Uterus (tissue), 4 donors: ENCODE data around the gene WNT16. TPM values are rescaled to one million over a fixed set of nuclear protein-coding genes. Genes with fewer than 3 reads are reported as not detected.

Experiments used
- DNase-seq, 2 donors: peaks; one replicate each; pipeline ENCODE4 v3.0.0-alpha.2; 2019 to 2020
- H3K27ac ChIP-seq, 2 donors: fragments of 200-600 bp; sonication (generic); 1 replicate in 1 of 2; 2 replicates in 1 of 2; pipeline ENCODE4 v1.5.1; 2016 to 2018
- H3K27me3 ChIP-seq, 2 donors: fragments of 200-600 bp; sonication (generic); one replicate each; pipeline ENCODE4 v1.5.1; 2018 to 2019; ENCODE audit warnings: control low read depth in 1 of 2
- H3K36me3 ChIP-seq, 2 donors: fragments of 200-600 bp; sonication (generic); one replicate each; pipeline ENCODE4 v1.5.1; 2019; ENCODE audit warnings: control low read depth in 1 of 2
- H3K4me1 ChIP-seq, 2 donors: fragments of 200-600 bp; sonication (generic); one replicate each; pipeline ENCODE4 v1.5.1; 2018 to 2019; ENCODE audit warnings: control low read depth in 1 of 2
- H3K4me3 ChIP-seq, 2 donors: fragments of 200-600 bp; sonication (generic); 1 replicate in 1 of 2; 2 replicates in 1 of 2; pipeline ENCODE4 v1.5.1; 2018 to 2019; ENCODE audit warnings: mild to moderate bottlenecking in 1 of 2
- H3K9me3 ChIP-seq, 2 donors: fragments of 200-600 bp; sonication (generic); one replicate each; pipeline ENCODE4 v1.5.1; 2019; ENCODE audit warnings: control low read depth in 1 of 2
- POLR2A ChIP-seq, 2 donors: fragments of 450-650 bp; IDR thresholded peaks; one replicate each; pipeline ENCODE4 v1.6.1; 2016; ENCODE audit warnings: antibody characterized with exemption in 2 of 2, mild to moderate bottlenecking in 1 of 2, moderate library complexity in 1 of 2
- intact Hi-C: fragments of 100-400 bp; cut with DNase I; formaldehyde crosslinking; loops from one replicate; pipeline ENCODE4 v1.15.1; 2023; ENCODE audit warnings: low total_unique reads
- total RNA-seq, 4 donors: library from RNA; depleted of rRNA in 3 of 4; stranded (reverse); fragments of >200 nt in 3 of 4; gene quantifications; one replicate each; pipeline versions ENCODE4 v1.1.0 to v1.2.4, GENCODE V29; 2014 to 2023
- TF ChIP-seq, protein P1 (sequence below), 4 experiments: fragments of 200-600 bp in 2 of 4; fragments of 450-650 bp in 2 of 4; sonication (generic) in 2 of 4; IDR thresholded peaks; one replicate each; pipeline ENCODE4 v1.5.1; 2016 to 2019; ENCODE audit warnings: antibody characterized with exemption in 4 of 4, mild to moderate bottlenecking in 2 of 4, moderate library complexity in 1 of 4
- donor health status: DM: yes; HTN: yes; CAD: no.

WNT16 gene
- total RNA-seq, 4 donors from 2014 or later: 1.7 TPM; not detected in 3

DNA sequence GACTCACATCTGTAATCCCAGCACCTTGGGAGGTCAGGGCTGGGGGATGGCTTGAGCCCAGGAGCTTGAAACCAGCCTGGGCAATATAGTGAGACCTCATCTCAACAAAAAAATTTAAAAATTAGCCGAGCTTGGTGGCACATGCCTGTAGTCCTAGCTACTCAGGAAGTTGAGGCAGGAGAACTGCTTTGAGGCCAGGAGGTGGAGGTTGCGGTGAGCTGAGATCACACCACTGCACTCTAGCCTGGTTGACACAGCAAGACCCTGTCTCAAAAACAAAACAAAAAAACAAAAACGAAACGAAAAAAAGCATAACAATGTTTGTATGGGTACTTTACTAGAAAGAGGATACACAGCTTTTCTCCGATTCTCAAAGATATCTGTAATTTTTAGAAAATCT lies 31.8 kb downstream of the WNT16 start:
- Histone ChIP-seq H3K27ac (no peak overlapping the region), H3K4me1 (no peaks in the 10 kb centered on the region), H3K27me3 (no peaks in the 10 kb centered on the region), H3K9me3 (no peaks in the 10 kb centered on the region), H3K36me3 (no peaks in the 10 kb centered on the region), H3K4me3 (no peak overlapping the region)
- TF ChIP-seq, protein P1, sequence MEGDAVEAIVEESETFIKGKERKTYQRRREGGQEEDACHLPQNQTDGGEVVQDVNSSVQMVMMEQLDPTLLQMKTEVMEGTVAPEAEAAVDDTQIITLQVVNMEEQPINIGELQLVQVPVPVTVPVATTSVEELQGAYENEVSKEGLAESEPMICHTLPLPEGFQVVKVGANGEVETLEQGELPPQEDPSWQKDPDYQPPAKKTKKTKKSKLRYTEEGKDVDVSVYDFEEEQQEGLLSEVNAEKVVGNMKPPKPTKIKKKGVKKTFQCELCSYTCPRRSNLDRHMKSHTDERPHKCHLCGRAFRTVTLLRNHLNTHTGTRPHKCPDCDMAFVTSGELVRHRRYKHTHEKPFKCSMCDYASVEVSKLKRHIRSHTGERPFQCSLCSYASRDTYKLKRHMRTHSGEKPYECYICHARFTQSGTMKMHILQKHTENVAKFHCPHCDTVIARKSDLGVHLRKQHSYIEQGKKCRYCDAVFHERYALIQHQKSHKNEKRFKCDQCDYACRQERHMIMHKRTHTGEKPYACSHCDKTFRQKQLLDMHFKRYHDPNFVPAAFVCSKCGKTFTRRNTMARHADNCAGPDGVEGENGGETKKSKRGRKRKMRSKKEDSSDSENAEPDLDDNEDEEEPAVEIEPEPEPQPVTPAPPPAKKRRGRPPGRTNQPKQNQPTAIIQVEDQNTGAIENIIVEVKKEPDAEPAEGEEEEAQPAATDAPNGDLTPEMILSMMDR (IDR thresholded peaks at IDR 0.05): no peak
- no peak for TF ChIP-seq POLR2A (IDR thresholded peaks at IDR 0.05)
- intact Hi-C loops: no loop called here
- no peak for DNase-seq

GRCh38 chr7:121366852-121367431 lies 38.1 kb downstream of the WNT16 start:
- Histone ChIP-seq H3K9me3 (no peaks in the 10 kb centered on the region), H3K27me3 (no peaks in the 10 kb centered on the region), H3K4me1 (no peaks in the 10 kb centered on the region), H3K4me3 (no peak overlapping the region), H3K27ac (no peak overlapping the region), H3K36me3 (no peaks in the 10 kb centered on the region)
- peak in 1 of 2 donors; percentile 24 for DNase-seq
- intact Hi-C loops: loop anchor here (5.0 kb wide), 1 partner anchor 180 kb away; no protein-coding TSS in a partner anchor
- TF ChIP-seq POLR2A (IDR thresholded peaks at IDR 0.05): no peak
- TF ChIP-seq, protein P1 (IDR thresholded peaks at IDR 0.05): peak; percentile 62 to 75 (median 70)

DNA sequence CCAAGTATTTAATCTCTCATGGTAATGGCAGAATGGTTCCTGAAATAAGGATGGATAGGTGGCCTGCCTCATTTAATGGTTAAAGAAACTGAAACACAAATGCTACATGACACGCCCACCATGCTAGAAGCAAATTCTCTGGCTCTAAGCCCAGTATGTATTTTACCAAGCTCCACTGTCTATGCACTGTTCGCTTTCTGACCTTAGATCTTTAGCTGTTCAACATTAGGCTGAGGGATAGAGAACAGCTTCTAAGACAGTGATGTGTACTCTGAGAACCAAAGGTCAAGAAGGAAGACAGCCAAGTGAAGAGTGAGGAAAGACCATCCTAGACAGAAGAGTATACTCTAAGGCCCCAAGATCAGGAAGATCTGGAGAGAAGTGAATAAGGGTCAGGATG lies 40.7 kb downstream of the WNT16 start:
- no peaks in the 10 kb centered on the region for H3K36me3 ChIP-seq
- DNase-seq: no peak
- H3K4me1 ChIP-seq: peaks cover 0 to 5% of the 10 kb centered on the region in 2 donors
- peak overlapping the region in 1 of 2 donors; percentile 23 for H3K27ac ChIP-seq
- H3K9me3 ChIP-seq: no peaks in the 10 kb centered on the region
- TF ChIP-seq, protein P1 (IDR thresholded peaks at IDR 0.05): no peak
- no peak for TF ChIP-seq POLR2A (IDR thresholded peaks at IDR 0.05)
- H3K27me3 ChIP-seq: no peaks in the 10 kb centered on the region
- intact Hi-C loops: loop anchor here (5.0 kb wide), 1 partner anchor 178 kb away; no protein-coding TSS in a partner anchor
- H3K4me3 ChIP-seq: no peak overlapping the region

GRCh38 chr7:121371367-121371766 lies 42.6 kb downstream of the WNT16 start:
- no peak overlapping the region for H3K4me3 ChIP-seq
- intact Hi-C loops: no loop called here
- no peaks in the 10 kb centered on the region for H3K9me3 ChIP-seq
- no peak overlapping the region for H3K27ac ChIP-seq
- H3K27me3 ChIP-seq: no peaks in the 10 kb centered on the region
- TF ChIP-seq, protein P1 (IDR thresholded peaks at IDR 0.05): no peak
- no peak for TF ChIP-seq POLR2A (IDR thresholded peaks at IDR 0.05)
- DNase-seq: no peak
- H3K36me3 ChIP-seq: no peaks in the 10 kb centered on the region
- H3K4me1 ChIP-seq: peaks cover 0 to 5% of the 10 kb centered on the region in 2 donors

DNA sequence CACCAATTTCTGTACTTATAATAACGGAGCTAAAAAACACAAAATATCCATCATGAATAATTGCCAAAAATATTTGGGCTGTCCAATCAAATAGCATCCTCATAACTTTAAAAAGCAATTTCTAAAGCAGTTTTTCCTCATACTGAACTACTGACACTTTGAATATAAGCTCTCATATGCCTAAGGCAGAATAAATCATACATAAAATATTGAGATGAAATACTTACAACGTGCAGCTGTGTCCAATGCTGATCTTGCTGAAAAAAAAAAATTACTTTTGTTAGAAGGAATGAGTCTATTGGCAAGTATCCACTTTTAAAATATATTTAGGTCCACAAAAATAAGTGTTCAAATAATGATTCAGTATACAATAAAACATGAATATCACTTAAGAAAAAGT lies 43.1 kb downstream of the WNT16 start:
- peaks cover 0 to 5% of the 10 kb centered on the region in 2 donors for H3K4me1 ChIP-seq
- TF ChIP-seq POLR2A (IDR thresholded peaks at IDR 0.05): no peak
- TF ChIP-seq, protein P1 (IDR thresholded peaks at IDR 0.05): no peak
- no peak for DNase-seq
- H3K36me3 ChIP-seq: no peaks in the 10 kb centered on the region
- H3K27ac ChIP-seq: peak overlapping the region in 1 of 2 donors; percentile 50
- H3K9me3 ChIP-seq: no peaks in the 10 kb centered on the region
- no peaks in the 10 kb centered on the region for H3K27me3 ChIP-seq
- intact Hi-C loops: no loop called here
- no peak overlapping the region for H3K4me3 ChIP-seq
